Cardiac fibroblast (primary cell): ENCODE measurements around the gene SERPINA1.

Experiments used
- DNase-seq, 2 donors: peaks; one replicate each; pipeline versions ENCODE4 v3.0.0 to v3.0.0-alpha.2; 2010; ENCODE audit warnings: low read depth in 2 of 2
- H3K4me3 ChIP-seq, 2 donors: replicated peaks in 1 of 2; 1 replicate in 1 of 2; 2 replicates in 1 of 2; pipeline ENCODE4 v1.5.1; 2011; ENCODE audit warnings: low read depth in 2 of 2, low read length in 2 of 2, mild to moderate bottlenecking in 2 of 2, moderate library complexity in 1 of 2
- CTCF ChIP-seq: IDR thresholded peaks from one replicate; pipeline ENCODE4 v1.5.1; 2011; ENCODE audit warnings: low read depth, mild to moderate bottlenecking, low read length, inconsistent platforms

SERPINA1 gene

DNA sequence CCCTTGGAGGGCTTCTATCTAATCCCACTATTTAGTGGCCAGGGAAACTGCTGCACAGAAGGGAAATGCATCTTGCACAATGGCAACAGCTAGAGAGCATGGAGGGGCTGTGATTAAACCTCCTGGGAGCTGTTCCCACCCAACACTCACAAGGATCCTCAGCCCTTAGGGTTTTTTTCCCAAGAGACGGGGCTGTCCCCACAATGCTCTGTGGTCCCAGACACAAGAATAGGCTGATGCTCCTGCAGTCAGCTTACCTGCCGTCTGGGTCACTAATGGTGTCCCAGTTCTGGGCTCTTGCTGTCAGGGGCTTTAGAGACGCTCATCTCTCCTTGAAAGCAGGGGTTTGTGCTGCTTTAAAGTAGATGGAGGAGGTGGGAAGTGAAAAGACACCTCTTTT is 4.6 kb downstream of the SERPINA1 start:
- no peak for DNase-seq
- H3K4me3 ChIP-seq: no peak overlapping the region
- no peak for TF ChIP-seq CTCF

DNA sequence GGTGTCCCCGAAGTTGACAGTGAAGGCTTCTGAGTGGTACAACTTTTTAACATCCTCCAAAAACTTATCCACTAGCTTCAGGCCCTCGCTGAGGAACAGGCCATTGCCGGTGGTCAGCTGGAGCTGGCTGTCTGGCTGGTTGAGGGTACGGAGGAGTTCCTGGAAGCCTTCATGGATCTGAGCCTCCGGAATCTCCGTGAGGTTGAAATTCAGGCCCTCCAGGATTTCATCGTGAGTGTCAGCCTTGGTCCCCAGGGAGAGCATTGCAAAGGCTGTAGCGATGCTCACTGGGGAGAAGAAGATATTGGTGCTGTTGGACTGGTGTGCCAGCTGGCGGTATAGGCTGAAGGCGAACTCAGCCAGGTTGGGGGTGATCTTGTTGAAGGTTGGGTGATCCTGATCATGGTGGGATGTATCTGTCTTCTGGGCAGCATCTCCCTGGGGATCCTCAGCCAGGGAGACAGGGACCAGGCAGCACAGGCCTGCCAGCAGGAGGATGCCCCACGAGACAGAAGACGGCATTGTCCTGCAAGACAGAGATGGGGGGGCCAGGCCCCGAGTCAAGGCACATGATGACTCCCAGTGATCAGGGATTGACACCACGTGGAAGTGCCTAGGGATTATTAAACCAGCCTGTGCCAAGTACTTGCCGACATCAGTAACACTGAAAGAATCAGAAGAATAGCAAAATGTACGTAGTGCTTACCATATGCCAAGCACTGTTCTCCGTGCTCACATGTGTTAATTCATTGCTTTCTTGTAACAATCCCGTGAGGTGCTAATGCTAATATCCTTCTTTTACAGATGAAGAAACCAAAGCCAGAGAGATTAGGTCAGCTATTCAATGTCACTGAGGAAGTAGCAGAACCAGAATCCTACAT is 5.4 kb downstream of the SERPINA1 start:
- no peak overlapping the region for H3K4me3 ChIP-seq
- no peak for DNase-seq
- no peak for TF ChIP-seq CTCF

DNA sequence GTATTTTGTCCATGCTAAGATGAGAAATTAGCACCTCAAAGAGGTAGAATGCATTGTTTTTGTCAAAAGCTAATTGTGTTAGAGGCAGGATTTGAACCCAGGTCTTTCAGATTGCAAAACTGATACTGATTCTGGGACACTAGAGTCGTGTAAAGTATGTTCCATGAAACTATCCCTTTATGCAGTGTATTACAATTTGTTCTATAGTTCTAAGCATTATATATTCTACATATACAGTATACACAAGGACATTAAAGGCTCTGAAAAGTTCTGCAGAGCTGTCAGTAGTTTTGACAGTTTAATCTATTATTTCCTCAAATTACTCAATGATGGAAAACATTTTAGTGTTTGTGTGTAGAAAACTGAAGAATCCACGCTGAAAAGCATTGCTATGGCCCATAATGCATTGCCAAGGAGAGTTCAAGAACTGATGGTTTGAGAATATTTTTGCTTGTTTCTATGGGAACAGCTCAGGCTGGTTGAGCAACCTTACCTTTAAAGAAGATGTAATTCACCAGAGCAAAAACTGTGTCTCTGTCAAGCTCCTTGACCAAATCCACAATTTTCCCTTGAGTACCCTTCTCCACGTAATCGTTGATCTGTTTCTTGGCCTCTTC is 6.2 kb downstream of the SERPINA1 start:
- DNase-seq: no peak
- H3K4me3 ChIP-seq: no peak overlapping the region
- no peak for TF ChIP-seq CTCF

DNA sequence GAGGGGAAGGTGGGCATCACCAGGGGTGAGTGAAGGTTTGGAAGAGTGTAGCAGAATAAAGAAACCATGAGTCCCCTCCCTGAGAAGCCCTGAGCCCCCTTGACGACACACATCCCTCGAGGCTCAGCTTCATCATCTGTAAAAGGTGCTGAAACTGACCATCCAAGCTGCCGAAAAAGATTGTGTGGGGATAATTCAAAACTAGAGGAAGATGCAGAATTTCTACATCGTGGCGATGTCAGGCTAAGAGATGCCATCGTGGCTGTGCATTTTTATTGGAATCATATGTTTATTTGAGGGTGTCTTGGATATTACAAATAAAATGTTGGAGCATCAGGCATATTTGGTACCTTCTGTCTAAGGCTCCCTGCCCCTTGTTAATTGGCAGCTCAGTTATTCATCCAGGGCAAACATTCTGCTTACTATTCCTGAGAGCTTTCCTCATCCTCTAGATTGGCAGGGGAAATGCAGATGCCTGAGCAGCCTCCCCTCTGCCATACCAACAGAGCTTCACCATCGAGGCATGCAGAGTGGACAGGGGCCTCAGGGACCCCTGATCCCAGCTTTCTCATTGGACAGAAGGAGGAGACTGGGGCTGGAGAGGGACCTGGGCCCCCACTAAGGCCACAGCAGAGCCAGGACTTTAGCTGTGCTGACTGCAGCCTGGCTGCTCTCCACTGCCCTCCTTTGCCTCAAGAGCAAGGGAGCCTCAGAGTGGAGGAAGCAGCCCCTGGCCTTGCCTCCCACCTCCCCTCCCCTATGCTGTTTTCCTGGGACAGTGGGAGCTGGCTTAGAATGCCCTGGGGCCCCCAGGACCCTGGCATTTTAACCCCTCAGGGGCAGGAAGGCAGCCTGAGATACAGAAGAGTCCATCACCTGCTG is 7.0 kb downstream of the SERPINA1 start:
- no peak overlapping the region for H3K4me3 ChIP-seq
- no peak for TF ChIP-seq CTCF
- no peak for DNase-seq

- no peak overlapping the region for H3K4me3 ChIP-seq
- no peak for DNase-seq
- no peak for TF ChIP-seq CTCF
These were observed 7.9 kb downstream of the SERPINA1 start for GRCh38 chr14:94380225-94381148.
